ENCODE data around the gene GOLGA8J. TPM values are rescaled to one million over a fixed set of nuclear protein-coding genes. Genes with fewer than 3 reads are reported as not detected.
"Not testable (repeated sequence)": the region's sequence is repeated elsewhere in the genome, so short reads cannot be mapped to it uniquely, and the experiment has no call there.

Gene GOLGA8J
- total RNA-seq, 1 experiment from 2014 or later: not detected

DNA sequence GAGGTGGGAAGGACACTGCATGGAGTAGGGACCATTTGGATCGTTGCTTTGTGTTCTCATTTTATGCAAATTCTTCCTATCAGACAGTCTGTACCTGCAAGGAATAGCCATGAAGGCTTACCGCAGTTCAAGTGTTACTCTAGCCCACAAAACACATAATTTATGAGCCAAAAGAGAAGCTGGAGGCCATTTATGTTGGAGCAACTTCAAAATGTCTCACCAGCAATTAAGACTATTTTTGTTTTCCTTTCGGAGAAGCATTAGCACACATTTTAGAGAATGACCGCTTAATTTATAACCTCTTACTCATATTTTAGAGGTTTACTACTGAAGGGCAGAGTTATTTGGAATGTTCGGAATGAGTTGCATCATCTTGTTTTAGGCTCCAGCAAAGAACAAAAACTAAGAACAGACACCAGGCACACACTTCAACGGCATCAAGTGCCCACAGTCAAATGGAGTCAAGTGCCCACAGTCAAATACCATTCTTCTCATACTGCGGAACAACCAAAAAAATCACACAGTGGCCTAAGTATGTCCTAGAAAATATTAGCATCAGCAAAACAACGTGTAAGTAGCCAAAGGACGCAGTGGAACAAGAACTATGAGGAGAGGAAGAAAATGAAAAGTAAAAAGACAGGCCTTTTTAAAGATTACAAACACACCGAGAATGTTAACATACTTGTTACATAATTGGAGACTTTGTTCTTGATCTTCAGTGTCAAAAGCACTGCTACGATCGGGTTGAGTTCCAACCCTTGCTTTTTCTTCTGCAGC, 17.5 kb upstream of the GOLGA8J start:
- in situ Hi-C loops (cut with HindIII; ENCODE audit: low pct_unique_long_range_greater_than_20kb, low sequenced_read_pairs): no loop called here
- peak; percentile 92 for DNase-seq (ENCODE audit: low read depth)

DNA sequence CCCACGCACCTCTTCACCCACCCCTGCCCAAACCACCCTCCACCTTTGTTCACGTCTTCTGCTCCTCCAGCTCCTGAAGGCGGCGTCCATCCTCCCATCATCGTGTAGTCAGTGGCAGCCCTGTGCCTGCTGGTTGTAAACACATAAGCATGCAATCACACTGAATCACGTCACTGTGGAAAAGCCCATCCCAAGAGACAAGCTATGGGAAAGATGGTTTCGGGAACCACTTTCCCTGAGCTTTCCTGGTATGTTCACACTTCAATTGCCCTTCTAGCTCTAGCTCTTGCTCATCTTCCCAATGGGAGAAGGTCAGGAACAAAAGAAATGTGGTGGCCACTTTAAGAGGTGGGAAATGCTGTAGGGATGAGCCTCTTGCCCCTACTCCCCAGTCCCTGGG, 14.4 kb upstream of the GOLGA8J start:
- no peak for DNase-seq (ENCODE audit: low read depth)
- in situ Hi-C loops (cut with HindIII; ENCODE audit: low pct_unique_long_range_greater_than_20kb, low sequenced_read_pairs): no loop called here

DNA sequence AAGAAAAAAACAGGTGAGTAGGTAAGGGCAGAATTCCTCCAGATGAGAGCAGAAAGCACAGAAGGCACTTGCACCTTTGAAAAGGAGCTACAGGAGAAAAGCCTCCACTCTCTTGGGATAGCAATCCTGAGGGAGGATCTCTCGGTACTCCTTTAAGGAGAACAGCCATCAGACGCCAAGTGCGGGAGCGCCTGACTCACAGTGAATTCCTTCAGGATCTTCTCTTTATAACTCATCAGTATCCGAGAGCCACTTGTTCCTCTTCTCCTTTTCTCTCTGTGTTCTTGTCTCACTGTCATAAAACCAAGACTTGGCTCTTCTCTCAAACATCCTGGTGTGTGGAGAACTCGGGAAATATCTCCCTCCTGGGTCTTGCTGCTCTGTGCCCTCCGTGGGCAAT, 10.1 kb upstream of the GOLGA8J start:
- no peak for DNase-seq (ENCODE audit: low read depth)
- in situ Hi-C loops (cut with HindIII; ENCODE audit: low pct_unique_long_range_greater_than_20kb, low sequenced_read_pairs): no loop called here

DNA sequence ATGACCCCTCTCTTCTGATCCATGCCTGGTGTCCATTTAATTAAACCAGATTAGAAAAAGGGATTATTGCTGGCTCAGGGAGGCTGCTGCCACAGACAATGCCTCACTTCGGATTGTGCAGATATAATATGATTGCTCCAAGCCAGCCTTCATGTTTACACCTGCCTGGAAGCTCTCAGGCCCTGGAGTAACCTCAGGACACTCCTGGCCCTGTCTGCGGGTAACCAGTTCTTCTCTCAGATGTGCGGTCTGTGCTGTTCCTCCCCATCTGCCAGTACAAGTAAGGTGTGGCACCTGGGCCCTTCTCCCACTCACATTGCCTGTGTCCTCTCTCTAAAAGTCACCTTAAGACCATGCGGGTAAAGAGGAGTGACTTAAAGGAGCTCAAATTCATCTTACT, 8.8 kb upstream of the GOLGA8J start:
- no peak for DNase-seq (ENCODE audit: low read depth)
- in situ Hi-C loops (cut with HindIII; ENCODE audit: low pct_unique_long_range_greater_than_20kb, low sequenced_read_pairs): no loop called here

DNA sequence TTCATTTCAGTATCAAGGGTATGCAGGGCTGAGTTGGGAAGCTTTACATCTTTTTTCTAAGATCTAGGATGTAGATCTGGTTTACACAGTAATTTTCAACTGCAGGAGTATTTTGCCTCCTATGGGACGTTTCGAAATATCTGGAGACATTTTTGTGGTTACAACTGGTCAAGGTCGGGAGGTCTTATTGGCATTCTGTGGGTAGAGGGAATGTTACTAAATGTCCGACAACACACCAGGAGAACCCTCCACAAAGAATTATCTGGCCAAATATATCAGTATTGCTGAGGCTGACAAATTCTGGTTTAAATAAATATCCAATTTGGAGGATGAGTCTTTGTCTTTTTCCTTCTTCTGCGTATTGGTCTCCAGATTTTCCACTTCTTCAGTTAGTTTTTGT, 1.9 kb upstream of the GOLGA8J start:
- in situ Hi-C loops (cut with HindIII; ENCODE audit: low pct_unique_long_range_greater_than_20kb, low sequenced_read_pairs): not testable (repeated sequence)
- DNase-seq (ENCODE audit: low read depth): peak; percentile 15

DNA sequence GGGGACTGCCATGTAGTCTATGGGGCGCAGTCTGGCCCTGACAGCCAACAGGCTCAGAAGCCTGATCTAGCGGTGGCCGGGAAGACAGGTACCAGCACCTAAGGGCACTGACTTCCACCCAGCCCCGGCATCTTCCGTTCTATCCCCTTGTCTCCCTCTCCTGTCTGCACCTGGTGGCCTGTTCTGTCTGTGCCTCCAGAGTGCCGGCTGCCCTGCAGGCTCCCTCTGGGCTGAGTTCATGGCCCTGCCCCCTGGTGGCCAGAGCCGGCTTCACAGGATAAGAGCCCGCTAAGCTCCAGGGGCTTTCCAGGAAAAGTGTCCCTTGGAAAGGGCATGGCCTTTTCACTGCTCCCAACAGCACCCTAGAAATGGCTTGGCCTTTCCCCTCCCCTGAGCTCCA, 15.1 kb downstream of the GOLGA8J start:
- in situ Hi-C loops (cut with HindIII; ENCODE audit: low pct_unique_long_range_greater_than_20kb, low sequenced_read_pairs); DNase-seq (ENCODE audit: low read depth): not testable (repeated sequence)

DNA sequence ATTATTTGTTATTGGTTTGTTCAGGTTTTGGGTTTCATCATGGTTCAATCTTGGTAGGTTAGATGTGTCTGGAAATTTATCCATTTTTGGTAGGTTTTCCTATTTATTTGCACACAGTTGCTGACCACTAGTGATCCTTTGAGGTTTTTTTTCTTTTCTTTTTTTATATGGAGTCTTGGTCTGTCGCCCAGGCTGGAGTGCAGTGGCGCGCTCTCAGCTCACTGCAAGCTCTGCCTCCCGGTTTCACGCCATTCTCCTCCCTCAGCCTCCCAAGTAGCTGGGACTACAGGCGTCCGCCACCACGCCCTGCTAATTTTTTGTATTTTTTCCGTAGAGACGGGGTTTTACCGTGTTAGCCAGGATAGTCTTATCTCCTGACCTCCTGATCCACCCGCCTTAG, 20.1 kb downstream of the GOLGA8J start:
- in situ Hi-C loops (cut with HindIII; ENCODE audit: low pct_unique_long_range_greater_than_20kb, low sequenced_read_pairs); DNase-seq (ENCODE audit: low read depth): not testable (repeated sequence)

DNA sequence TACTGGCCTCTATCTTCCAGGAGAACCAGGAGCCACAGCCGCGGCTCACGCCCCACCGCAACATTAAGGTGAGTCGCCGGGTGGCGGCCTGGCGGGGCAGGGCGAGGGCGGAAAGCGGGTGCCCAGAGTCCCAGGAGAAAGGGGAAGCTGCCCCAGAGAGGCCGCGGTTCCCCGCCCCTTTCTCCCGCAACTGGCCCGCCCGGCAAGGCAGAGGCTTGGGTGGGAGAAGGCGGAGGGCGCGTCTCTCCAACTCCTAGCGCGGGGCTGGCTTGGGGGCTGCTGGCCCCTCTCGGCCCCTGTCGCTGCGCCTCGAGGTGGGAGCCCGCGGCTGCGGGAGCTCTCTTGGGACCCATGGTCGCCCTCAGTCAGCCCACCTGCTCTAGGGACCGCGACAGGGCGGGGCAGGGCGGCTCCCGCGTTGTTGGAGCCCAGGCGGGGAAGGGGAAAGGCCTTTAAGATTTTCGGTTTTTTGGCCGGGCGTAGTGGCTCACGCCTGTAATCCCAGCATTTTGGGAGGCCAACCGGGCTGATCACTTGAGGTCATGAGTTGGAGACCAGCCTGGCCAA, 21.3 kb downstream of the GOLGA8J start:
- in situ Hi-C loops (cut with HindIII; ENCODE audit: low pct_unique_long_range_greater_than_20kb, low sequenced_read_pairs); DNase-seq (ENCODE audit: low read depth): not testable (repeated sequence)

DNA sequence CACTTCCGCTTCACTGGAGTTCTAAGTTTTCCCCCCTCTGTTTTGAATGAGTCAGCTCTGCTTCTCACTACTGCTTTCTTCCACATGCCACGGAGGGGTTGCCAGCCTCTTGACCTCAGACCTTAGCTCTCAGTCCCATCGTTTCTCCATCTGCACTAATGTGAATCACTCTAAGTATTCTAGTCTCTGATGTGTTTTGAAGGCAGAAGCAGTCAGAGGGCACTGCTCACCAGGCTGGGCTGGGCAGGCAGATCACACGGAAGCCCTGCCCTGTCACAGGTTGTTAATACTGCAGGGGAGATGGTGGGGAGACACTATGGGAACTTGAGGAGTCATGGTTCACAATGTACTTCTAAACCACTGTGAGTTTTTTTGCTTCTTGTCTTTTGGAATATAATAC, 27.8 kb downstream of the GOLGA8J start:
- in situ Hi-C loops (cut with HindIII; ENCODE audit: low pct_unique_long_range_greater_than_20kb, low sequenced_read_pairs); DNase-seq (ENCODE audit: low read depth): not testable (repeated sequence)

DNA sequence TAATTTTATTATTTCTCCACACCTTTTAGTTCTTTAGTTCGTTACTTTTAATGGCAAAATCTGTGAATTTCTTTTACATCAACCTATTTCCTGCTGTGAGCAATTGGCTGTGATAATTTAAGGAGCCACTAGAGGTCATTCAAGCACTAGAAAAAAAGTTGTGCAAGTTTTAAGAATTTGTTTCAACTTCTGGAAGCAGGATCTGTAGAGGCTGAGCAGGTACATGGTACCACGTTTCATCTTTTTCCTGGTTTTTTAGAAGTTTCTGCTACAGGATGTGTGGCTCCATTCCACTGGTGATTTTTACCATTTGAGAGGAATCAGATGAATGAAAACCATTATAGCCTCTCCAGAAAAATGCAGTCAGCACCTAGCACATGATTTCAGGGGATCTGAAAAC, 47.3 kb downstream of the GOLGA8J start:
- peak; percentile 0 for DNase-seq (ENCODE audit: low read depth)

DNA sequence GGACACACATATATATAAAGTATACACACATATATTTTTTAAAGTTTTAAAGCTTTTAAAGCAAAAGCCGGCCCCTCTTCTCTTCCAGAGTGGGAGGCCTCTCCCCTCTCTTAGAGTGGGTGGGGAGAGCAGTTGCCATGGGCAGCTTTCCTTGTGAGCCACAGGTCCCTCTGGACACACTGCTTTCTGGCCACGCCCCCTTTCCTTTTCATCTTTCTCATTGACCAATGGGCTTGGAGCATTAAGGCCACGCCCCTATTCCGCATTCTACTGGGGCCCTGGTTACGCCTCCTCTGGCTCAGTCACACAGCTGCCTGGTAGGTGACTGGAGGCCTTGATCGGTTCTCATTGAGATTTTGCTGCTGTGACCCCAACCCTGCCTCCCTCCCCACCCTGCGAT, 52.0 kb downstream of the GOLGA8J start, which contains the start of gene GOLGA8T:
Gene GOLGA8T, plus strand, starts transcription at position 301 of the 400 bp plus-strand sequence. Its CDS starts 98 bp downstream, at position 399.
- DNase-seq (ENCODE audit: low read depth); in situ Hi-C loops (cut with HindIII; ENCODE audit: low pct_unique_long_range_greater_than_20kb, low sequenced_read_pairs): not testable (repeated sequence)

More for the DNA sequence above, 47.3 kb downstream of the GOLGA8J start:
- in situ Hi-C loops (cut with HindIII; ENCODE audit: low pct_unique_long_range_greater_than_20kb, low sequenced_read_pairs): not testable (repeated sequence)

Other genes with a start within 250 kb of the GOLGA8J start
- gene GOLGA8T, start 52.1 kb downstream of the GOLGA8J start, total RNA-seq (2014; rRNA removed; shearing (Covaris generic); ENCODE audit: low replicate concordance): 0.23 TPM in 1 of 2 replicates, not detected in the other